ENCODE results near the gene SYMPK. TPM values are rescaled to one million over a fixed set of nuclear protein-coding genes. Genes with fewer than 3 reads are reported as not detected.
"Not testable (repeated sequence)": the region's sequence is repeated elsewhere in the genome, so short reads cannot be mapped to it uniquely, and the experiment has no call there.

SYMPK gene
- total RNA-seq, 2 donors from 2014 or later = 107 to 217 TPM

GRCh38 chr19:45804140-45804958 is 58.6 kb downstream of the SYMPK start:
- Mint-ChIP-seq H3K27me3 (peaks cover 10 to 15% of the 10 kb centered on the region in 2 donors), H3K9me3 (no peaks in the 10 kb centered on the region), H3K36me3 (no peaks in the 10 kb centered on the region), H3K4me3 (no peak overlapping the region), H3K27ac (no peak overlapping the region), H3K4me1 (ENCODE audit: low read depth in 2 of 2) (peaks cover 1 to 4% of the 10 kb centered on the region in 2 donors)
- DNase-seq (ENCODE audit: low spot score) = no peak
- ATAC-seq = no peak

GRCh38 chr19:45801603-45802175 is 61.3 kb downstream of the SYMPK start:
- DNase-seq (ENCODE audit: low spot score) (no peak), ATAC-seq (peak in 1 of 2 donors; percentile 26)
- Mint-ChIP-seq H3K27me3 (peaks cover 16 to 22% of the 10 kb centered on the region in 2 donors), H3K9me3 (no peaks in the 10 kb centered on the region), H3K4me1 (ENCODE audit: low read depth in 2 of 2) (peaks cover 0 to 7% of the 10 kb centered on the region in 2 donors), H3K4me3 (no peak overlapping the region), H3K27ac (no peak overlapping the region), H3K36me3 (no peaks in the 10 kb centered on the region)

- H3K36me3 Mint-ChIP-seq = no peaks in the 10 kb centered on the region
- no peak overlapping the region for H3K27ac Mint-ChIP-seq
These were observed 62.8 kb downstream of the SYMPK start for GRCh38 chr19:45800070-45800553.

GRCh38 chr19:45799541-45799940 is 63.4 kb downstream of the SYMPK start:
- H3K9me3 Mint-ChIP-seq; H3K4me1 Mint-ChIP-seq (ENCODE audit: low read depth in 2 of 2); H3K27ac Mint-ChIP-seq; H3K36me3 Mint-ChIP-seq; DNase-seq (ENCODE audit: low spot score); ATAC-seq; H3K4me3 Mint-ChIP-seq: not testable (repeated sequence)
- peaks cover 19 to 23% of the 10 kb centered on the region in 2 donors for H3K27me3 Mint-ChIP-seq

More at GRCh38 chr19:45800070-45800553, 62.8 kb downstream of the SYMPK start:
- Mint-ChIP-seq H3K4me1 (ENCODE audit: low read depth in 2 of 2) (peaks cover 0 to 4% of the 10 kb centered on the region in 2 donors), H3K4me3 (no peak overlapping the region), H3K27me3 (peaks cover 15 to 17% of the 10 kb centered on the region in 2 donors), H3K9me3 (no peaks in the 10 kb centered on the region)
- DNase-seq (ENCODE audit: low spot score) = no peak
- ATAC-seq = no peak

- H3K36me3 Mint-ChIP-seq = no peaks in the 10 kb centered on the region
- DNase-seq (ENCODE audit: low spot score) (no peak), ATAC-seq (peak; percentile 69 to 70)
- peaks cover 19 to 25% of the 10 kb centered on the region in 2 donors for H3K27me3 Mint-ChIP-seq
- no peak overlapping the region for H3K27ac Mint-ChIP-seq
- H3K4me1 Mint-ChIP-seq (ENCODE audit: low read depth in 2 of 2) = peaks cover under 1 to 5% of the 10 kb centered on the region in 2 donors
- no peak overlapping the region for H3K4me3 Mint-ChIP-seq
- no peaks in the 10 kb centered on the region for H3K9me3 Mint-ChIP-seq
These were observed 63.9 kb downstream of the SYMPK start for GRCh38 chr19:45798995-45799517.

- peaks cover 13 to 16% of the 10 kb centered on the region in 2 donors for H3K27me3 Mint-ChIP-seq
- H3K27ac Mint-ChIP-seq = no peak overlapping the region
- H3K4me1 Mint-ChIP-seq (ENCODE audit: low read depth in 2 of 2) = peaks cover 33 to 34% of the 10 kb centered on the region in 2 donors
- H3K36me3 Mint-ChIP-seq = no peaks in the 10 kb centered on the region
- no peaks in the 10 kb centered on the region for H3K9me3 Mint-ChIP-seq
- no peak for ATAC-seq
- DNase-seq (ENCODE audit: low spot score) = no peak
- H3K4me3 Mint-ChIP-seq = peak overlapping the region; percentile 5
These were observed 68.3 kb downstream of the SYMPK start for GRCh38 chr19:45794627-45795026.

- Mint-ChIP-seq H3K27ac (peak overlapping the region in 1 of 2 donors; percentile 75), H3K4me3 (peak overlapping the region; percentile 82), H3K27me3 (peaks cover 11 to 12% of the 10 kb centered on the region in 2 donors), H3K4me1 (ENCODE audit: low read depth in 2 of 2) (peaks cover 34 to 37% of the 10 kb centered on the region in 2 donors), H3K9me3 (no peaks in the 10 kb centered on the region), H3K36me3 (peaks cover 6% of the 10 kb centered on the region)
- DNase-seq (ENCODE audit: low spot score) (no peak), ATAC-seq (no peak)
These were observed 69.1 kb downstream of the SYMPK start for GRCh38 chr19:45793876-45794275.

- H3K4me1 Mint-ChIP-seq (ENCODE audit: low read depth in 2 of 2) = peaks cover 35 to 37% of the 10 kb centered on the region in 2 donors
- ATAC-seq (no peak), DNase-seq (ENCODE audit: low spot score) (no peak)
- peak overlapping the region; percentile 82 for H3K4me3 Mint-ChIP-seq
- peaks cover 9 to 11% of the 10 kb centered on the region in 2 donors for H3K27me3 Mint-ChIP-seq
- H3K27ac Mint-ChIP-seq = peak overlapping the region; percentile 65 to 75
- H3K36me3 Mint-ChIP-seq = peaks cover 9% of the 10 kb centered on the region
- no peaks in the 10 kb centered on the region for H3K9me3 Mint-ChIP-seq
These were observed 69.8 kb downstream of the SYMPK start for GRCh38 chr19:45793178-45793564.

- Mint-ChIP-seq H3K27me3 (peaks cover 8 to 9% of the 10 kb centered on the region in 2 donors), H3K9me3 (no peaks in the 10 kb centered on the region), H3K4me3 (peak within 1 kb of the TSS; percentile 93), H3K36me3 (peaks cover 9% of the 10 kb centered on the region), H3K27ac (peak within 1 kb of the TSS; percentile 65 to 75), H3K4me1 (ENCODE audit: low read depth in 2 of 2) (peaks cover 37 to 38% of the 10 kb centered on the region in 2 donors)
- DNase-seq (ENCODE audit: low spot score) (peak; percentile 100), ATAC-seq (peak; percentile 97 to 98)
These were observed 70.3 kb downstream of the SYMPK start, which contains the start of gene DMWD for GRCh38 chr19:45792470-45793177. Gene DMWD, minus strand, starts transcription at chr19:45792845. Its CDS starts 89 bp downstream, at chr19:45792756.

GRCh38 chr19:45791744-45792469 is 71.0 kb downstream of the SYMPK start:
- Mint-ChIP-seq H3K27me3 (peaks cover 8 to 9% of the 10 kb centered on the region in 2 donors), H3K4me3 (peak overlapping the region; percentile 93), H3K4me1 (ENCODE audit: low read depth in 2 of 2) (peaks cover 37 to 38% of the 10 kb centered on the region in 2 donors), H3K9me3 (no peaks in the 10 kb centered on the region), H3K36me3 (peaks cover 9% of the 10 kb centered on the region), H3K27ac (peak overlapping the region; percentile 51 to 54)
- ATAC-seq = no peak
- DNase-seq (ENCODE audit: low spot score) = no peak

GRCh38 chr19:45790942-45791341 is 72.0 kb downstream of the SYMPK start:
- peak overlapping the region; percentile 51 to 54 for H3K27ac Mint-ChIP-seq
- peaks cover 8 to 9% of the 10 kb centered on the region in 2 donors for H3K27me3 Mint-ChIP-seq
- H3K9me3 Mint-ChIP-seq = no peaks in the 10 kb centered on the region
- DNase-seq (ENCODE audit: low spot score) = no peak
- H3K36me3 Mint-ChIP-seq = peaks cover 9% of the 10 kb centered on the region
- peaks cover 37 to 40% of the 10 kb centered on the region in 2 donors for H3K4me1 Mint-ChIP-seq (ENCODE audit: low read depth in 2 of 2)
- peak overlapping the region; percentile 93 for H3K4me3 Mint-ChIP-seq
- peak in 1 of 2 donors; percentile 49 for ATAC-seq

- no peak for DNase-seq (ENCODE audit: low spot score)
- Mint-ChIP-seq H3K27ac (no peak overlapping the region), H3K27me3 (peaks cover 0 to 2% of the 10 kb centered on the region in 2 donors), H3K9me3 (no peaks in the 10 kb centered on the region), H3K4me3 (no peak overlapping the region), H3K36me3 (peaks cover 9% of the 10 kb centered on the region), H3K4me1 (ENCODE audit: low read depth in 2 of 2) (peaks cover 37 to 40% of the 10 kb centered on the region in 2 donors)
- ATAC-seq = no peak
These were observed 73.7 kb downstream of the SYMPK start for GRCh38 chr19:45789035-45789786.
